Jurkat, Clone E6-1 (cell line): ENCODE data around the gene VENTX.
"Not testable (repeated sequence)": the region's sequence is repeated elsewhere in the genome, so short reads cannot be mapped to it uniquely, and the experiment has no call there.

Experiments used
- DNase-seq: peaks from one replicate; pipeline ENCODE4 v3.0.0-alpha.2; 2011; ENCODE audit warnings: low read depth, low spot score
- H3K4me3 ChIP-seq: 2 replicates; pipeline ENCODE4 v1.5.1; 2011; ENCODE audit warnings: mild to moderate bottlenecking, low read length, control low read depth, moderate library complexity

The VENTX gene

DNA sequence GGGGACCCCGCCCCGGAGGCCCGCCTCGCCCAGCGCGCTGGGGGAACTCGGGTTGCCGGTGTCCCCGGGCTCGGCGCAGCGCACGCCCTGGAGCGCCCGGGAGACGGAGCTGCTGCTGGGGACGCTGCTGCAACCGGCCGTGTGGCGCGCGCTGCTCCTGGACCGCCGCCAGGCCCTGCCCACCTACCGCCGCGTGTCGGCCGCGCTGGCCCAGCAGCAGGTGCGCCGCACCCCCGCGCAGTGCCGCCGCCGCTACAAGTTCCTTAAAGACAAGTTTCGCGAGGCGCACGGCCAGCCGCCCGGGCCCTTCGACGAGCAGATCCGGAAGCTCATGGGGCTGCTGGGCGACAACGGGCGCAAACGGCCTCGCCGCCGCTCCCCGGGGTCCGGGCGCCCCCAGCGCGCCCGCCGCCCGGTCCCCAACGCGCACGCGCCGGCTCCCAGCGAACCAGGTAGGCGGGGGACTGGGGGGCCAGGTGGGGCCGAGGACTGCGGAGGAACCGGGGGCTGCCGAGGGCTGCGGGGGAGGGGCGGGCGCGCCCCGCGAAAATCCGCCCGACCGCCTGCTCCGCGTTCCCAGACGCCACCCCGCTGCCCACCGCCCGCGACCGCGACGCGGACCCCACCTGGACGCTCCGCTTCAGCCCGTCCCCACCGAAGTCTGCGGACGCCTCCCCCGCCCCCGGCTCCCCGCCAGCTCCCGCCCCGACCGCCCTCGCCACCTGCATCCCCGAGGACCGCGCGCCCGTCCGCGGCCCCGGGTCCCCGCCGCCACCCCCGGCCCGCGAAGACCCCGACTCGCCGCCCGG lies 7.1 kb upstream of the VENTX start:
- no peak for DNase-seq
- no peak overlapping the region for H3K4me3 ChIP-seq

DNA sequence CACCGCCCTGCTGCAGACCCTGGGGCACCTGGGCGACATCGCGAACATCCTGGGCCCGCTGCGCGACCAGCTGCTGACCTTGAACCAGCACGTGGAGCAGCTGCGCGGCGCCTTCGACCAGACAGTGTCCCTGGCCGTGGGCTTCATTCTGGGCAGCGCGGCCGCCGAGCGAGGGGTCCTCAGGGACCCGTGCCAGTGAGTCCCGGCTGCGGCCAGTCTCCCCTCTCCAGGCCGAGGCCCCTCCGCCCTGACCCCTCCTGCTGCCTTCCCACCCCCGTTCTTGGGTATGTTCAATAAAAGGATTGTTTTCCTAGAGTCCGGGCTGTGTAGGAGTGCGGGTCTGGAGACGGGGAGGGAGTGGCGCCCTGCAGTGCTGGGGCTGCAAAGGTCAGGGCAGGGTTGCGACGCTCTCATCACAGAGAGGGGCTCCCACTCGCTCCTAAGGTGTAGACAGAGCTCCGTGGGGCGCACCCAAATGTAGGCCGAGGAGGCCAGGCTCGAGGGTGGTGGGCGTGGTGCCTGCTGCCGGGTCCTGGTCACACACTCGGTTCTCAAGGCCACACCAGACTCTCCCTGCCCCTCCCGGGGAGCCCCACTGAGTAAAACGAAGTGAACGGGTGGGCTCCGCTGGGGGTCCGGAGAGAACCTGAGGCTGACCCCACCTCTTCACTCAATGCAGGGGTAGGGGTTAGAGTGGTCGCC lies 6.3 kb upstream of the VENTX start:
- DNase-seq = no peak
- no peak overlapping the region for H3K4me3 ChIP-seq

DNA sequence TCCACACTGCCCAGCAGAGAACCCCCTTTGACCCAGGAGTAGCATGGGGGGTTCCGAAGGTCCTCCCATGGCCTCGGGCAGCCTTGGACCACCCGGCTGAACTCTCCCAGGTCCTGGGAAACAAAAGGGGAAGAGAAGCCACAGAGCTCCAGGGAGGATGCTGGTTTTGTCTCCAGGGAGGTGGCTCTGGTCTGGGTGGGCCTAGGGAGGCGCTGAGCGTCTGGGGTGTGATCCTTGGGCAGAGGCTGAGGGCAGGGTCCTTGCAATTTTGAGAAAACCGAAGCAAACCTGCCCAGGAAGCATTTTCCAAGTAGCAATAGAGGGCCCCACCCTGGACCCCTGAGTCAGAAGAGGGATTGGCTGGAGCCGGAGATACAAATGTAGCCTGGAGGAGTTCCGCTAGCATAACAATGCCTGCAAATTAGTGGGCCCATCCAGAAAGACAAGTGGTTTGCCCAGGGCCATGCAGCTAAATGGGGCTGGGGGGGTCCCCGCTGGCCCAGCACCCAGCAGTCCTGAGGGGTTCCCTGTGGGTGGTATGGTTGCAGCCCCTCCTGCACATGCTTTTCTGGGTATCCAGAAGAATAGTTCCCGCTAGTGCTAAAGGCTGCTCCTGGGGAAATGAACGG lies 5.6 kb upstream of the VENTX start:
- no peak for DNase-seq
- no peak overlapping the region for H3K4me3 ChIP-seq

DNA sequence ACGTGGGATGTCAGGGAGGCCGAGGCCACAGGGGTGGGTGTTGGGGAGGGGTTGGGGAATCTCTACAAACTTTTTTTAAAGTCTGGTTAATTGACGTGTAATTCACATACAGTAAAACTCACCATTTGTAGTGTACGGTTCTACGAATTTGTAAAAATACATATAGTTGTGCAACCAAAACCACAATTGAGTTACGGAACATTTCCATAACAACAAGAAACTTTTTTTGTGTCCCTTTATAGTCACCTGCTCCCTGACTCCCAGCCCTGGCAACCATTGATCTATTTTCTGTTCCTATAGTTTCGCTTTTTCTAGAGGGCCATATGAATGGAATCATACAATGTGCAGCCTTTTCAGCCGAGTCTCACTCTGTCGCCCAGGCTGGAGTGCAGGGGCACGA lies 2.9 kb upstream of the VENTX start:
- not testable (repeated sequence) for DNase-seq, H3K4me3 ChIP-seq

DNA sequence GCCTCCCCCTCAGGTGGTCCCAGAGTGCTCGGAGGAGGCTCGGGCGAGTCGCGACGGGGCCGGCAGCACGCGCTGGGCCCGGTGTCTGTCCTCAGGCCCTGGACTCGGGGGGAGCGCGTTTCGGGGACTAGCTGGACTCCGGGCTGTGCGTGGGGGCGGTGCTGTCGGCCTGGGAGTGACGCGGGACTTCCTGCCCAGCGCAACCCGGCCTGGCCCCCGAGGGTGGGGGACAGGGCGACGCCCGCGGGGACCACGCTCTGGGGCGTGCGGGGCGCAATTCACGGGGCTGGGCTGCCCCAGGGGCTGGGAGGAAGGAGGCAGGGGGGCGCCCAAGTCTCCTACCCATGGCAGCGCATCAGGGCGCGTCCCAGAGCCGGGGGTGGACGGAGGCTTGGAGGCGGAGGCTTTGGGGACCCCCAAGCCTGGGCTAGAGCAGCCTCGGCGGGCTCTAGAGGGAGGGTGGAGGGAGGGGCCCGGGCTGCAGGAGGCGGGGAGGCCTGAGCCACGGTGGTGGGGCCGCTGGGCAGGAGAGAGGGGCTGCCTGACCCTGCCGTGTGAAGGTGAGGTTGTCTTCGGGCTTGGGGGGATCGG lies 2.3 kb upstream of the VENTX start:
- DNase-seq = no peak
- no peak overlapping the region for H3K4me3 ChIP-seq

DNA sequence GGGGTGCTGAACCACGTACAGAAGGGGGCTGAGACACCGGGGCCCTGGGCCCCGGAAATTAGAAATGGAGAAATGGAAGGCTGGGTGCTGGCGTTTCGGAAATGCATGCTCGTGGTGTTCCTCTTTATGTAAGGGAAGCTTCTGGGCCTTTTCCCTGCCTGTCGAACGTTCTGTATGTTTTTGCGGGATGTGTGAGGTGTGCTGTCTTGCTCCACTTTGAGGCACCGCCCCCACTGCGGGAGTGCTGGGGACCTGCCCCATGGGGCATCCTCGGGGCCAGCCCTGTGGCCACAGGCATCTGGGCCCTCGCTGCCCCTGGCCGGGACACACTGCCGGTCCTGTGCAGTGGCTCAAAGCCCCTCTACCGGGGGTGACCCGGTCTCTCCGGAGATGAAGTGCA lies 1.7 kb upstream of the VENTX start:
- no peak for DNase-seq
- no peak overlapping the region for H3K4me3 ChIP-seq

DNA sequence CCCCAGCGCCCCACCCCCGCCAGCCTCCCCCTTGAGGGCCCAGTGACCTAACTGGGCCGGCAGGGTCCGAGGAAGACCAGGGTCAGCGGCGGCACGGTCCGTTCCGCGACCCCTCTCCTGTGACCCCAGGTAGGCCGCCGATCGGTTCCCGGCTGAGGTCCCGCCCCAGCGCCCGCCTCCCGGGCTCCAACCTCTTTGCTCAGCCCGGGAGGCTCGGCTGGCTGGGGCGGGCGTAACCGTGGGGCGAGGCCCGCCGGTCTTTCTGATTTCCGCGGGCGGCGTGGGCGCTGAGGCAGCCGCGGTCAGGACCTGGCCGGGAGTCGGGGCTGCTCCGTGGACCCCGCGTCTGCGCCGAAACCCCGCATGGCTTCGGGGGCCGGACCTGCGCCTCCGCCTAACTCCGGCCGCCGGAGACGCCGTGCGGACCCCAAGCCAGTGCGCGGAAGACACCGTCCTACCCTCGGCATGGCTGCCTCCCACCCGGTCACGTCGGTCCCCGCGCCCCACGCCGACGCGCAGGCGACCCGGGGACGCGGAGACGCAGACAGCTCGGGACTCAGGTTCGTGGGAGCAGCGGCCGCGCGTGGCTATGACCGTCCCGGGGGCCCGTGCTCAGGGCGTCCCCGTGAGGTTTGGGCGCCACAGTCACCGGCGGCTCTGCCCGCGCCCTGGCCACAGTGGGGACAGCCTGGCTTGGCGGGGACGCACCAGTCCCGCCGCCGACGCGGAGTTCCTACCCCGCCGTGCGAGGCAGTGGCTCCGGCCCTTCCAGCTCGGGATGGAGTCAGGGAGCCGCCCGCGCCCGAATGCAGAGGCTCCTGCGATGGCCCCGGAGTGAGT lies 1.0 kb upstream of the VENTX start:
- no peak overlapping the region for H3K4me3 ChIP-seq
- DNase-seq = no peak

DNA sequence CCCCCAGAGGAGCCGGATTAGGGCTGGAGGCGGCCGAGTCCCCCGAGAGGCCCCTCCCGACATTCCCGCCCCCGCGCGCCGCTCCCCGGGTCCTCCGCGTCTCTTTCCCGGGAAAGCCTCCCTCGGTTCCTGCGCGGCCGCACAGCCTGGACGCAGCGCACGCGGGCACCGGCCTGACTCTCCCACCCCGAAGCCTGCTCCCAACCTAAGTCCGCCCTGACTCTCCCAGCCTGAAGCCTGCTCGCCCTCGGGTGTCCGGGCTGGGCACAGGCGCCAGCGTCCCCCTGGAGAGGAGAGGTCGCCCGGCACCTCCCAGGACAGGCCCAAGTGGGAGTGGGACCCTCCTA lies 441 bp upstream of the VENTX start:
- no peak overlapping the region for H3K4me3 ChIP-seq
- no peak for DNase-seq

DNA sequence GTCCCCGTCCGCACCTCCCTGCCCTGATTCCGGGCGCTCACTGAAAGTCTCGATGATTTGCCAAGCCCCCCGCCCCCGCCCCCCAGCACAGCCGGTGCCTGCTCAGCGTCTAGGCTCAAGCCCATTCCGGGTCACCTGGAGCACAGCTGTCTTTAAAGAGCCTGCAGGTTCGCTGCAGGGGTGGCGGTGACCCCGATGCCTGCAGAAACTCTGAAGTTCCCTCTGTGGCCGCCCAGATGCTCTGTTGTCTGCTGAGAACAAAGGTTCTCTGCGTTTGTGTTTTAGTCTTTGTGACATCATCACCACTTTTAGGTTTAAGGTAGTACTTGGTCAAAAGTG lies 780 bp downstream of the VENTX start:
- H3K4me3 ChIP-seq = no peak overlapping the region
- DNase-seq = no peak

DNA sequence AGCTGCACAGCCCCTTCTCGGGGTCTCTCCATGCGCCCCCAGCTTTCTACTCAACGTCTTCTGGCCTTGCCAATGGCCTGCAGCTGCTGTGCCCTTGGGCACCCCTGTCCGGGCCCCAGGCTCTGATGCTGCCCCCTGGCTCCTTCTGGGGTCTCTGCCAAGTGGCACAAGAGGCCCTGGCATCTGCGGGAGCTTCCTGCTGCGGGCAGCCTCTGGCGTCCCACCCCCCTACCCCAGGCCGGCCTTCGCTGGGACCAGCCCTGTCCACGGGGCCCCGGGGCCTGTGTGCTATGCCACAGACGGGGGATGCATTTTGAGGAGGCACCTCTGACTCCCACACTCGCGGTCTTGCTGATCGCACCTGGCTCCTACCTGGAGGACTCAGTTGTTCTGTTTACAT lies 2.3 kb downstream of the VENTX start:
- no peak for DNase-seq
- H3K4me3 ChIP-seq = no peak overlapping the region

DNA sequence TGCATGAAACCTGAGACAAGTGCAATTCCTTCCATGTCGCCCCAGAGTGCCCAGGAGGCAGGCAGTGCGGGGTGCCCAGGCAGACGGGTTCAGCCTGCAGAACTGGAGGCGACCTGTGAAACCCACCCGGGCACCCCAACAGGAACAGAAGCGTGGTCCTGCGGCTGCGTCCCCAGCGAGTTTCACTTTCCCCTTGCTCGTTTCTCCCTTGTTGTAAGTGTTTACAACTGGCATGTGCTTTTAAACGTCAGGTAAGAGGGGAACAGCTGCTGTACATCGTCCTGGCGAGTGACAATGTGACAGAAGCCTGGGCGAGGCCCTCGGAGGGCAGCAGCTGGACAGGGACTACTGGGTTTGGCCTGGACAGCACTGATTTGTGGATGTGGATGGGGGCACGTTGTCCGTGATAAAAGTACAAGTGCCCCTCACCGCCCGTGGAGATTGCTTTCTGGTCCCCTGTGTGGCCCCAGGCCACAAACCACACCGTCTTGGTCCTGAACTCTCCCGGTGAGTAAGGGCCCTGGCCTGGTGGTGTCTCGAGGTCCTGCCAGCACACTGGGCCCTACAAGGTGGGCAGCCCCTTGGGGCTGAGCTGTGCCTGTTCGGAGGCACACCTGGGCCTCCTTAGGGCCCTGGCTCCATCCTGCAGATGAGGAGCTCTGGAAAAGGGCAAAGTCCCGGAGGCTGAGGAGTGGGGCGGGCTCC lies 4.0 kb downstream of the VENTX start:
- no peak for DNase-seq
- no peak overlapping the region for H3K4me3 ChIP-seq

DNA sequence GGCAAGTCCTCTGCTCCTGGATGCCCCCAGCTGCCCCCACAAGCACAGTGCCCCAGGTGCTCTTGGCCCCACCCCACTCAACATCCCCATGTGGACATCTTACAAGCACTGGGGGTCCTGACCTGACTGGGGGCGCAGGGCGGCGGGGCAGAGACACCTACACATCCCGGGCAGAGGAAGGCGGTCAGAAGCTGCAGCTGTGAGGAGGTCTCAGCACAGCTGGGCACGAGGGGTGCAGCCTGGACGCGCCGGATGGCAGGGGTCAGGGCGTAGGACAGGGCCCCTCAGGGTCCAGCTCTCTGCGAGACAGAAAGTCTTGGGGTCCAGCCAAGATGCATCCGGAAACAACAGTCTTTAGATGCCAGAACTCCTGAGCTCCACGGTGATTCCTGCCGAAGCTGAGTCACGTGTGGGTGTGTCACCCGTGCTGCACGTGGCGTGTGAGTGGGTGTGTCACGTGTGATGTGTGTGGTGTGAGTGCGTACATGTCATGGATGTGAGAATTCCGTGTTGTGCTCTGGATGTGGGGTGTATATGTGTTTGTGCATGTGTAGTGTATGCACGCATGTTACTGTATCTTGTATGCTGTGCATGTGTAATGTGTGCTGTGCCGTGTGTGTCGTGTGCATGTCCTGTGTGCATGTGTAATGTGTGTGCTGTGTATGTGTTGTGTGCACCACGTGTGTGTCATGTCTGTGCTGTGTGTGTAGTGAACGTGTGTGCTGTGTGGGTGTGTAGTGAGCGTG lies 5.1 kb downstream of the VENTX start:
- DNase-seq = no peak

DNA sequence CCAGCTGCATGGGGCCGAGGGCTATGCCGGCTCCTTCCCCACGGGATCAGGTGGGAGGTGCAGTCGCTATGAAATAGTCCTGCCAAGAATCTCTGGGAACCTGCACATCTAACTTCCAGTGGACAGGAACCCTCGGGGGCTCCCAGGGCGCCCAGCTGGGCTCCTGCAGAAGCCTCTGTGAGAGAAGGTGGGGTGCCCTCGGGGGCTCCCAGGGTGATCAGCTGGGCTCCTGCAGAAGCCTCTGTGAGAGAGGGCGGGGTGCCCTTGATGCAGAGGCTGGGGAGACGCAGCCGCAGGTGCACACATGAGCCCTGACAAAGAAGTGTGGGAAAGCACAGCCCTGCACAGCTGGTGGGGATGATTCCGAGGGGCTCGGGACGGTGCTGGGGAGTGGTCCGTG lies 5.9 kb downstream of the VENTX start:
- H3K4me3 ChIP-seq = no peak overlapping the region
- no peak for DNase-seq

More for the DNA sequence above, 5.1 kb downstream of the VENTX start:
- H3K4me3 ChIP-seq = no peak overlapping the region

DNA sequence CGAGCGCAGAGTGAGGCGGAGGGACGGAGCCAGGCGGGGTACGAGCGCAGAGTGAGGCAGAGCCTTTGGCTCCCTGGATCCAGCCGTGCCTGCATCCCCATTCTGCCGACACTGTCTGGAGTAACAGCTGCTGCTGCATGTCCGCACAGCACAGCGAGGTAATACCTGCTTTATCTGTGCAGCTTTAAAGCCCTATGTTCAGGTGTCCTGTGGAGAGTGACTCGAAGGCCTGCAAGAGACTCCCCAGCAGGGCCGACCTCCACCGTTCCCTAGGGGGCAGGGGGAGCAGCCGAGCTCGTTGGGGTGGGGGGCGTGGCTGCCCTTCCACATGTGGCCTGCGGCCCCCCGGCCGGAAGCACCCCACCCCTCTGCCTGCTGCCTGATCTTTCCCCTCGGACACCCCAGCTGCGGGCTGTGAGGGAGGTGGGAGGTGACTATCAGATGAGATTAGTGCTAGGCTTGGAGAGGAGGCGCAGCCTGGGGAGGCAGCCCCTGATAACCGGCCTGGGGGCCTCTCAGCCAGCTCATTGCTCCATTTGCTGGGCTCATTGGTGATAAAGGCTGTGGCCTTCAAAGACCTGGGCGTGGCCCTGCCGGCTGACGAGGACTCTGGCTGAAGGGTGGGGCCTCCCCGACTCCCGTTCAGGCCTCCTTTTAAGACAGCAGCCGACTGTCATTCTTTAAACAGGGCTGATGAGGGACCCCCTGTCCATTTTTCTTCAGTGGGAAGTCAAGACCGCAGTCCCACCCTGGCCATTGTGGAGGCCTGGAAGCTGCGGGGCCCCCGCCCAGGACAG lies 8.0 kb downstream of the VENTX start:
- H3K4me3 ChIP-seq = no peak overlapping the region
- DNase-seq = no peak

DNA sequence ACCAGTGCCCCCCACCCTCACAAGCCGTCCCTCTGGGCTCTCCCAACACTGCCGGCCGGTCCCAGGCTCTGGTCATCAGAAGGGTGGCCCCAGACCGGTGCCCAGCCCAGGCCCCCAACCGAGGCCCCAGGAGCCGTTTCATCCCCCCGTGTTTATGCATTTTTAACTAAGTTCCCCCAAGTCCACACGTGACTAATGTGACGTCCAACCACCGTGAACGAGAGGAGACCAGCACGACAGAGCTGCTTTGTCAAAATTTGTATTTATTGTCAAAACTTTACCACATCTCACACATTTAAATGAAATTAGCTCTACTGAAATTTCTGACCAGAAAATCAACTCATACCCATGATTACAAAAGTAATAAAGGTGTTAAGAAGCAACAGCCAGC lies 8.6 kb downstream of the VENTX start:
- DNase-seq = no peak
- no peak overlapping the region for H3K4me3 ChIP-seq

DNA sequence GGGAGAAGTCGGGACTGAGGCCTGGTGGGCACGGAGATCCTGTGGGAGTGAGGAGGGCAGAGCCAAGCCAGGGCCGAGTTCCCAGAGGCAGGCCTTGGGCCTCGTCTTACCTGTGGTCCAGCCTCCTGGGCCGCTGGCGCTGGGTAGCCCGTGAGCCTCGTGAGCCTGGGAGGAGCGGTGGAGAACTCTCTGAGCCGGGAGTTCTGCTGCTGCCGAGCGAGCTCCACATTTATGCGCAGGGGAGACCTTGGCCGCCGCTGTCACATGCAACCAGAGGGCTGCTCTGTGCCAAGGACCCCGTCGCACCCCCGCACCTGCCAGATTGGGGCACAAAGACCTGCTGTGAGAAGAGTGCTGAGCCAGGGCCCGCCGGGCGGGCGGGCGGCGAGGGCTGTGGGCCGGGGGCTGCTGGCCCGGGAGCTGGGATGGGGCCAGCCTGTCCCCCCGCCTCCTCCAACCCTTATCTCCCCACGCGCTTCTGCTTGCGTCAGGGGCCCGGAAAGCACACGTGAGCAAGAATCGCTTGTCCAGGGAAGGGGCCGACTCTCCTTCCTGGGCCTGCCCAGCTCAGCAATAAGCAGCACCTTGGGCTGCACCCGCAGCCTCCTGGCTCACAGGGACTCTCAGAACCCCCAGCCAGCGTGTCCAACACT lies 10.2 kb downstream of the VENTX start:
- no peak overlapping the region for H3K4me3 ChIP-seq
- DNase-seq = no peak

DNA sequence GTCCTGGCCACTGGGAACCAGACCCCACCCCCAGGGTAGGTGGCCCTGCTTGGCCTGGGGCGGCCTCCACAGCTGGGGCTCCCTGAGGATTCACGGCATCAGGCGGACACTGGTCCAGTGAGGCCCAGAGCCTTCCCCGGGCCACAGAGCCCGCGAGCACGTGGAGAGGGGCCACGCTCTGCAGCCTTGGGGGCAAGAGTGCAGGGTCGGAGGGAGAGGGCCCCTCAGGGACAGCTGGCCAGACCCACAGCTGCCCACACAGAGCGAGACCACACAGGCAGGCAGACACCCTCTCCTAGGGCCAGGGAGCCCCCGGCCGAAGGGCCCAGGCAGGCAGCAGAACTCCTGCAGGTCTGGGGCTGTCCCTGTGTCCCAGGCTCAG lies 10.7 kb downstream of the VENTX start:
- DNase-seq = no peak

More for the DNA sequence above, 10.7 kb downstream of the VENTX start:
- no peak overlapping the region for H3K4me3 ChIP-seq
